Mammary epithelial cell (primary cell): Measurements from ENCODE around the gene SLC35E2B.

Experiments used
- EZH2 ChIP-seq: IDR thresholded peaks from 2 replicates; pipeline ENCODE4 v1.6.1; 2012; ENCODE audit warnings: low read length, inconsistent platforms, borderline replicate concordance
- TF ChIP-seq, protein P1 (sequence below), 2 donors: IDR thresholded peaks in 1 of 2; conservative IDR thresholded peaks in 1 of 2; 2 replicates each; pipeline ENCODE4 v1.5.1; 2011 to 2012; ENCODE audit warnings: inconsistent platforms in 2 of 2, low read length in 2 of 2, mild to moderate bottlenecking in 2 of 2, control low read depth in 1 of 2, low read depth in 1 of 2; ENCODE audit not compliant: insufficient read depth in 1 of 2; ENCODE audit errors: extremely low read depth in 1 of 2

DNA sequence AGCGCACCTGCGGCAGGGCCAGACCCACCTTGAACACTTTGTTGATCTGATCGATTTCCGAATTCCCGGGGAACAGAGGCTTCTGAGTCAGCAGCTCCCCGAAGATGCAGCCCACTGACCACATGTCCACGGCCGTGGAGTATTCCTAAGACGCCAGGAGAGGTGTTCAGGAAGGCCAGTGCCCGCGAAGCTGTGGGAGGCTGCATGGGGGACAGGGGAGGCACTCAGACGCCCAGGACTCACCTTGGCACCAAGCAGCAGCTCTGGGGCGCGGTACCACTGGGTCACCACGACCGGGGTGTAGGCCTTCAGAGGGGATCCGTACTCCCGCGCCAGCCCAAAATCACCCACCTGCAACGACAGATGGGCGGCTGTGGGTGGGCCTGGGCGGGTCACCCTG, 11.2 kb upstream of the SLC35E2B start:
- TF ChIP-seq EZH2, result no peak
- TF ChIP-seq, protein P1, sequence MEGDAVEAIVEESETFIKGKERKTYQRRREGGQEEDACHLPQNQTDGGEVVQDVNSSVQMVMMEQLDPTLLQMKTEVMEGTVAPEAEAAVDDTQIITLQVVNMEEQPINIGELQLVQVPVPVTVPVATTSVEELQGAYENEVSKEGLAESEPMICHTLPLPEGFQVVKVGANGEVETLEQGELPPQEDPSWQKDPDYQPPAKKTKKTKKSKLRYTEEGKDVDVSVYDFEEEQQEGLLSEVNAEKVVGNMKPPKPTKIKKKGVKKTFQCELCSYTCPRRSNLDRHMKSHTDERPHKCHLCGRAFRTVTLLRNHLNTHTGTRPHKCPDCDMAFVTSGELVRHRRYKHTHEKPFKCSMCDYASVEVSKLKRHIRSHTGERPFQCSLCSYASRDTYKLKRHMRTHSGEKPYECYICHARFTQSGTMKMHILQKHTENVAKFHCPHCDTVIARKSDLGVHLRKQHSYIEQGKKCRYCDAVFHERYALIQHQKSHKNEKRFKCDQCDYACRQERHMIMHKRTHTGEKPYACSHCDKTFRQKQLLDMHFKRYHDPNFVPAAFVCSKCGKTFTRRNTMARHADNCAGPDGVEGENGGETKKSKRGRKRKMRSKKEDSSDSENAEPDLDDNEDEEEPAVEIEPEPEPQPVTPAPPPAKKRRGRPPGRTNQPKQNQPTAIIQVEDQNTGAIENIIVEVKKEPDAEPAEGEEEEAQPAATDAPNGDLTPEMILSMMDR (conservative IDR thresholded peaks at IDR 0.05 in 1 of 2, IDR thresholded peaks at IDR 0.05 in 1 of 2; ENCODE audit: extremely low read depth in 1 of 2, insufficient read depth in 1 of 2, low read depth in 1 of 2, low read length in 2 of 2), result no peak
